AG08395 (cell line): Measurements from ENCODE around the gene ZSWIM6.
A peak's percentile ranks its signal among the peaks of the same experiment; 100 is the strongest.

ENCODE experiments used
- DNase-seq: peaks from one replicate; pipeline ENCODE4 v3.0.0; 2012; ENCODE audit warnings: mixed read lengths, low spot score

ZSWIM6 gene

DNA sequence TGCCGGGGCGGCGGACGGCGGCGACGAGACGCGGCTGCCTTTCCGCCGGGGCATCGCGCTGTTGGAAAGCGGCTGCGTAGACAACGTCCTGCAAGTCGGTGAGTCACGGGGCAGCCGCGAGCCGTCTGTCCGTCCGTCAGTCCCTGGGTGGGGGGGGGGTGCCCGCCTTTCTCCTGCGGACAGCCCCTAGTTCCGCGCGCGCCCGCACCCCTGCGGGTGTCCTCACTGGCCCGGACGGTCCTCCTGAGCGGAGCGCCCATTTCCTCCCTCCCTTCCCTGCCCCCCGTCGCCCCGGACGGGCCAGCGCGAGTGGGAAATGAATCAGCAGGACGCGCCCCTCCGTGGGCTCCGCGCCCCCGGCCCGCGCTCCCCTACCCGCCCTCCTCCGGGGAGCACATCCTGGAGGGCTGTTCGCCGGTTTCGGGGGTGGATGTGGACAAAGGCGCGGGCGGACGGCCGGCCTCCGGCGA is 828 bp downstream of the ZSWIM6 start:
- DNase-seq: peak; percentile 49

DNA sequence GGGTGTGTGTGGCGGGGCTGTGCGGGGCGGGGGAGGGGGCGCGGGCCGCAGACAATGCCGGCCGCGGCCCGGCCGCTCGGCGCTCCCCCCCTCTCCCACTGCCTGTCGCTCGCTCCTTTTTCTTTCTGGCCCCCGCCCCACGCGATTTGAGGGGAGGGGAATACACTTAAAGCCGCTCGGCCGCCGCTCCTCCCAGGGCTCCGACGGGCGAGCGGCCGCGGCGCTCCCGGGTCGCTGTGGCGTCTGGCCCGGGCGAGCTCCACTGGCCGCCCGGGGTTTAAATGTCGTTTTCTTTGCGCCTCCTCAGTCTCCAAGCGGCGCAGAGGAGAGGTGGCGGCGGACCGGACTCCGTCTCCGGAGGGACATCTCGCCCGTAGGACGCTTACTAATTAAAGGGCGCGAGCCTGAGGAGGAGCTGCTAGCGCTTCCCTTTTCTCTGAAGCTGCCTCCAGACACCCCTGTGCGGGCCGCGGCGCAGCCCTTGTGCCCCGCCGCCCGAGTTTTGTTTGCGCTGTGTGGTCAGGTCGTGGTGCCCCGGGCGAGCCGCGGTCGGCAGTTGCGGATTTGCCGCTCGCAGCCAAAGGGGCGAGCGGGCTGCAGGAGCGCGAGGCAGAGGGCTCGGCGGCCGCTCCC is 1.4 kb downstream of the ZSWIM6 start:
- DNase-seq: peak; percentile 18

DNA sequence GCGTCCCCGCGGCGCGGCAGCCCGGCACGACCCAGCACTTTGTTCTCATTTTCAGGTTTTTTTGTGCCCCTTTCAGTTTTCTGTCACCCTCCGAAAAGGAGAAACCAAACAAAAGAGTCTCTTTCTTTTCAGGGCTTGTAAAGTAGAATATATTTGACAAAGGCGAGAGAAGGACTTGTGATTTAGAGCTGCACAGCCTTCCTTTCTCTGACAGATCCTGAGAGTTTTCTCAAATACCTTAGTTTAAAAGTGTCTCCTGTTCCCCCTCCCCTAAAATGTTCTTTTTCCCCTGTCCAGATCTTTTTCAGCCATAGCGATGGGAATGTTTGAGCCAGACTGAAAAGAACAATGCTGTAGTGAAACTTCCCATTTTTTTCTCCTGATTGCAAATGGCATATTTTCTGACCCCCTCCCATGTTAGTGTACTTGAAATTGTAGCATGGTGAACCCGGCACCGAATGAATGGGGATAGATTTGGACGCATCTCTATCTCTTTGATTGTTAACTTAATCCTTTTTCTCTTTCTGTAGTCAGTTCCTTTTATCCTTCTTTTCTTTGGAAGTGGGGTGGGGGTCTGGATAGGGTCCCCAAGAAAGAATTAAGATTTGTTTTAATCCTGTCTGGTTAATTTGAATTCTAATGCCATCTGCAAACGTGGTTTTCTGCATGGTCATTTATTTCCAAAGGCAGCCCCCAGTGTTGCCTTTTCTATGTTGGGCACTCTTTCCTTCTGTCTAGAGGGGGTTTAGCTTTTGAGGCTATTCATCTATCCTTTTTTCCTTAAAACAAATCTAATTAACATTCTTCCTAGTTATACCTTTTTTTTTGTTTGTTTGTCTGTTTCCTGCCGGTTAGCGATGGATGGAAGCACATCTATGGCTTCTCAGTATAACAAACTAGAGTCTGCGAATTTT is 2.2 kb downstream of the ZSWIM6 start:
- DNase-seq: no peak

DNA sequence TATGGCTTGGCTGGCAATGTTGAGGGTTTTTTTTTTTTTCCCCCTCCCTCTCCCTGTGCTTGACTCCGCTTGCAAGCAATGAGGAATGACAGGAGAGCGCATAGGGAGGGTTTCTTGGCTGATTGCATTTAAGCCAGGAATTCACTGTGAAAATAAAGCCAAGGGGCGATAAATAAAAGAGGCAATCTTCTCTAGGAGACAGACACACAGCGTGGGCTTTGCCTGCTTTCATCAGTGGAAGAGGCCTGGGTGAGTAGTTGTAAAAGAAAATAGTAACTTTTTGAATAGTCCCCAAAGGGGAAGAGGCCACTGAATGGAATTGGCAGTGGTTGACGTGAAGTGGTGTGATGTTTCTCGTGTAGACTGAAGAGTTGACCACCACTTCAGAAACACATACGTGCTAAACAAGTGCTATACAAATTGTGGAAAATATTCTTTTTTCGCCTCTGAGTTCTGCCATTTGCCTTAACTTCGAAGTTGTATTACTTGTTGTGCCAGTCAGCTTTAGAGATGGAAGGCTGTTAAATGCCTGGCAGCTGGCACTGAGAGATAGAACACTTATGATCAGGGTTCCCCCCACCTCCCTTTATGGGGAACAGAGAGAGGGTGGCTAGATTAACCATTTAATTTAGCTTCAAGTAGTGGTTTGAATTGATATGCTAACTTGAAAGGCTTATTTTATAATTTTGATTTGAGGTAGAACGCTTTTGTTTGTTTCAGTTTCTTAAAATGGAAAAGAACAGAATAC is 3.0 kb downstream of the ZSWIM6 start:
- no peak for DNase-seq

DNA sequence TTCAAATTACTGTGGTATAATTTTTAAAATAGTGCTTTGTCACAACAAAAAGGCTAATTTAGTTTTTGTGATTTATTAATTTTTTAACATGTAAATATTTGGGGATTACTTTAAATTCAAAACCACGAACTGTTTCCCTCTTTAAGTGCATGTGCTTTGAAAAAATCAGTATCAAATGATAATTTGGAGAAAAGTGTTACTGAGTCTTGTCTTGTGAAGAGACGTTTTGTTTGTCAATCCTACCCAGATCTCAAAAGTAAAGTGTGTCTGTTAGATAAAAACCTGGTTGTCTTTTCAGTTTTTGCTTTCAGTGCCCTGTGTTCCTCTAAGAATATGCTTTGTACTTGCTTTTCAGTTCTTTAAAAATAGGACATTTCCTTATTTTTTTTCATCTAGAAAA is 7.7 kb downstream of the ZSWIM6 start:
- no peak for DNase-seq

DNA sequence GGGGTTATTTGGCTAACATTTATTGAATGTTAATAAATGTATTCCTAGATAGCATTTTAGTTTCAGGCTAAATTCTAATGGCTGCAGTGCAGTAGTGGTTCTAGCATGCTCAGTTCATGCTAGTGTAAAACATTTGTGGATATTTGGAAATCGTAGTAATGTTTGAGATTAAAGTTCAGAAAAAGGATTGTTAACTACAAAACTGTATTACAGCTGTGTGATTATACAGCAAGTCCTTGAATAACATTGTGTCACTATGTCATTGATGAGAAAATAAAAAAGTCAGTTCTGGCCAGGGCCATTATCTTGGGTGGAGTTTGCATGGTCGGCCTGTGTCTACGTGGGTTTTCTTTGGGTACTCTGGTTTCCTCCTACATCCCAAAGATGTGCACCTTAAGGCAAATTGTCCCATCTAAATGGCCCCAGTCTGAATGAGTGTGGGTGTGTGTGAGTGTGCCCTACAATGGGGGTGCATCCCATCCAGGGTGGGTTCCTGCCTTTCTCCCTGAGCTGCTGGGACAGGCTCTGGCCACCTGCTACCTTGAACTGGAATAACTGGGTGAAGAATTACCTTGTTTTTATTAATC is 8.8 kb downstream of the ZSWIM6 start:
- DNase-seq: no peak

DNA sequence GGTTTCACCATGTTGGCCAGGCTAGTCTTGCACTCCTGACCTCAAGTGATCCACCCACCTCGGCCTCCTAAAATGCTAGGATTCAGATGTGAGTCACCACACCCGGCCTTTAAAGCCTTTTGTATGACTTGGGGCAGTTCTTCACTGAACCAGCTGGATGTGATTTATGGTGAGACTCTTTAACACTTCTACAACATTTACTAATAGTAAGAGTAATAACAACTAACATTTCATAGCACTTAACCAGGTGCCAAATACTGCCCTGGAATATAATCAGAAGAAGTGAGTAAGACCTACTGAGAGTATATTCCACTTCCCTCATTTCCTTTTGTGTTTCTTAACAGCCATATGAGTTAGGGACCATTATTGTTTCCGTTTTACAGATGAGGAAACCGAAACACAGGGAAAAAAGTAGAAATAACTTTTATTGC is 10.0 kb downstream of the ZSWIM6 start:
- peak; percentile 14 for DNase-seq

DNA sequence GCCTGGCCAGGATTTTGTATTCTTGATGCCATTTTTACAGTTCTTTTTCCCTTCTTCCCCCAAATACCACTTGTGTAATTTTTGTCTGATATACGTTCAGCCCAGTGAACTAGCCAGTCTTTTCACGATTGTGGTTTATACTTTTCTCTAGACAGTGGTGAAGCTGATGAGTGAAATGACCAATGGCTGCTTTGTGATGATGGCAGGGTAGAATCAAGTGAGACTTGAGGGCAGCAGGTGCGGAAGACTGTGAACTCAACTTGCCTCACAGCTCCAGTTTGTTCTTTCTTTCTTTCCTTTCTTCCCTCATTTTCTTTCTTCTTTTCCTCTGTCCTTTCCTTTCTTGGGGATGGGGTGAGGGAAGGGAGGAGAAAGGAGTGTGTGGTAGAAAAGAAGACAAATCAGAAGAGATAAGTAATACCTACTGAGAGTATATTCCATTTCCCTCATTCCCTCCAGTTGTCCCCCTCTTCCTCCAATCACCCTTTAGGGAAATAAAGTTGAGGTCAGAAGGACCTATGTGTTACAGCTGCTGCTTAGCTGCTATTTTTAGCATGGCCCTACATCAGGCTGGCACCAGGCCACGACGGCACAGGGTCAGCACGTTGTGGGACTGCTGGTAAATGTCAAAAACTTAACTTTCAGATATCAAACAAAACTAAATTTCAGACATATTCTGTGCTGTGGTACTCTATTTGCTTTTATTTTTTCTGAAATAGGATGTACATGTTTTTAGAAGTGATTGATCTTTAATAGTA is 12.3 kb downstream of the ZSWIM6 start:
- no peak for DNase-seq

DNA sequence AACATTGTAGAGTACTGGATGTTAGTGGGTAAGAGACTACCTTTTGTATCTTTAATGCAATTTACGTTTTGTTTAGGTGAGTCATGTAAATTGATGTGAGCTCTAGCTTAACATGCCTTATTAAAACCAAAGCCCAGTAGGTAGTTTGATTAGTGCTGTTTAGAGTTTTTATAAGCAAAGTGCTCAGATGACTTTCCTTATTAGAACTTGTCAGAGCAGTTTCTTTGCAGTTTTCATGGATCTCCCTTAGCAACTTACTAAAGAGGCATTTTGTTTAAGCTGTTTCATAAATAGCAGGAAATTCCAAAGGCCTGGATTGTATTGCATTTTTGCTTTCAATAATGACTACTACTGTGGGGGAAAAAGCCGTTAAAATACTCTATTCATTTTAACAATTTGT is 14.5 kb downstream of the ZSWIM6 start:
- DNase-seq: no peak

DNA sequence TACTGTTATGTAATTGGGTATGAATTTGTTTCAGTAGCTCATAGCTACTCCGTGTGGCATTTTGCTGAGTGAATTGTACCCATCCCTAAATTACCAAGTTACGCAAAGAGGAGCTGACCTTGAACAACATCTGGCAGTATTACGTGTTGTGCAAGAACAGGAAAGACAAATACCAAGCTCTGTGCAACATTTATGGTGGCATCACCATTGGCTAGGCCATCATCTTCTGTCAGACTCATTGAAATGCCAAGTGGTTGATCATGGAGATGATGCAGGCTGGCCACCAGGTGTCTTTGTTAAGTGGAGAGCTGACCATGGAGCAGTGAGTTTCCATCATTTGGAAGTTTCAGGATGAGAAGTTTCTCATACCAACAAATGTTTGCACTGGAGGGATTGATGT is 15.0 kb downstream of the ZSWIM6 start:
- no peak for DNase-seq

DNA sequence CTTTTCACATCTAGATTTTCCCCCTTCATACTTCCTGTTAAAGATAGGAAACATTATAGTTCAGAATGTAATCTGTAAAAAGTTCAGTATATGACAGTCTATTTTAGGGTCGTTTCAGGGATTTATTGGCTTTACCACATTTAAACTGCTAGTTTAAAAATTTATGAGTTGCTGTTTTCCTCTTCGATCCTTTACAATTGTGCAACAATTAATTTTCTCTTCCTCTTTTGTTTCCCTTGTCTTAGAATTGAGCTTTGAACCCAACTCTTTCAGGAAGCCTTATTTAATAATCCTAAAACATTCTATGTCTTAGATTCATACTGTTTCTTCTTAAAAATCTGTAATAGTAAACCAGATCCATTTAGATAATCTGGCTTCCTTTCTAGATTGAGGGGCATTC is 16.4 kb downstream of the ZSWIM6 start:
- DNase-seq: no peak

DNA sequence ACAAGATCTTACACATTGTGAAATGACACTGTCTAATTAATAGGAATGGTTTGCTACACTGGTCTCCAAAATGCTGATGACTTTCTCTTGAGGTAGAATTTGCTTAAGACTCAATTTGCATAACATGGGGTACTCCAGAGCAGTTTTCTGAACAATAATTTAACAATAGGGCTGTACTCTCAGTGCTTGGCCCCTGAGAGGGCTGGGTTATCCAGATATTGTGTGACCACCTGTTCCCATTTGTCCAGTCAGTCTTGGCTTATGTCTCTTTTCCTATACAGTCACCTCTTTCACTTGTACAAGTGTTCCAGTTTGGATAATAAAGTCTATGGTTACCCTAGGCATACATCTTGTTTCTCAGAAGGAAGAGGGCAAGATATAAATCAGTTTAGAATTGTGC is 17.9 kb downstream of the ZSWIM6 start:
- no peak for DNase-seq

DNA sequence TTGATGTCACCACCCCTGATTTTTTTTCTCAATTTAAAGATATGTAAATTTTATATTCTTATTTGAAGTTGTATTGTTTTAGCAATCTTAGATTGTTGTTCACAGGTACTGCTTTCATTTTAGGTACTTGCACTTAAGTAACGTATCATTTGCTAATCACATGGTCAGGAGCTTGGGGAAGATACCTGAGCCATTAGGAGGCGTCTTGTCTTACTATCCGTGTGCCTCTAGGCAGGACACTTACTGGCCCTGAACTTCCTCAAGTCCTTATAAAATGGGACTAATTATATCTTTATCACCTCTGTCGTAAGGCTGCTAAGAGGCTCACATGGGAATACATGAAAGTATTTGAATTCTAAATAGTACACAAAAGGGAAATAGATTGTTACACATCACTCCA is 18.5 kb downstream of the ZSWIM6 start:
- DNase-seq: no peak

DNA sequence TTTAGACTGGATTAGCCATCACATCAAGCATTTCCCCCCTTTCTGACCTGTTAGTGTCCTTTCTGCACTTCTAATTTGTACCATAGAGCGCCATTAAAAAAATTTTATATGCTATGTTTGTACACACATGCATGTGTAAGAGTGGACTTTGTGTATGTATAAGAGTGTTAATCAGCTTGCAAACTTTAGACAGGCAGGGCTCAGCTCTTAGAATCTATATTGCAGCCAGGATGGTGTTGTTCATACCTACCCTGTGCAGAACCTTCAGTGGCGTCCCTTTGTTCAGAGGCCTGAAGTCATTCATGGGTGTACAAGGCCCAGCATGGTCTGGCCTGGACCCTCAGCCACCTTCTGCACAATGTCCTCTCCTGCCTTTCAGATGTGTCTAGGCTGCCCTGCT is 19.7 kb downstream of the ZSWIM6 start:
- no peak for DNase-seq

DNA sequence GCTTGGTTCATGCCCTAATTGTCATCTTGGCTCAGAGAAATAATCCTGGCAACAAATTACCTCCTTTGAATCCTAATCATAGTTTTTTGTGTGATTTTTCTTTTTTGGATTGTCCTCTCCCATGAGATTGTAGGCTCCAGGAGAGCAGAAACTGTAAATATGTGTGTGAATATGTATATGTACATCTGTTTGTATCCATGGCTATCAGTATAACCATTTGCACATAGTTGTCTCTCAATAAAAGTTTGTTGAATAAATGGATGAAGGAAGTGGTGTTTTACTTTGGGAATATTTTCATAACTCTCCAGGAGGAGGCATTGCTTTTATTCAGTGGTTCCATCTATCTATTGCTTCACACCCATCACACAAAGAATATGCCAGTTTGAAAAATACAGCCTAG is 20.1 kb downstream of the ZSWIM6 start:
- DNase-seq: no peak

DNA sequence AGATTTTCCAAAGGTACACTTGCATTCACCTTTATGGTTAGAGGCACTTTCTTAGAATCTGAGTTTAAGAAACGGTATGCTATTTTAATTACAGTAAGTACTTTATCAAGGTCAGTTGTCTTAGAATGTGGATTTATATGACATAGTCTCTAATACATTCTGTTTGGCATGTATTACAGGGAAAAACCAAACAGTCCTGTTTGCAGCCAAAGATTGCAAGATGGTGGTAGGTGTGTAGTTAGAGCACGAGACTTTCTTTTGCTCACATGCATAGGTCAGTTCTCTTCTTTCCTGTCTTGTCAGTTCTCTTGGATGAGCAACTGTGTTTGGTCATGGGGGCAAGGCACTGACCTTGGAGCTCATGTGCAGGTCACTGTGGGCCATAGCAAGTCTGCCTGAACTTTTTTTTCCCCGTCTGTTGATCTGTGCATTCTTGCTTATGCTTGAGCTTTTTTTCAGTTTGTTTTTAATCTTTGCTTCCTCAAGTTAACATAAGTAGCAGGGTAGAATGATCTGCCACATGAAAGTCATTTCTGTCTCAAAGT is 20.6 kb downstream of the ZSWIM6 start:
- DNase-seq: no peak

DNA sequence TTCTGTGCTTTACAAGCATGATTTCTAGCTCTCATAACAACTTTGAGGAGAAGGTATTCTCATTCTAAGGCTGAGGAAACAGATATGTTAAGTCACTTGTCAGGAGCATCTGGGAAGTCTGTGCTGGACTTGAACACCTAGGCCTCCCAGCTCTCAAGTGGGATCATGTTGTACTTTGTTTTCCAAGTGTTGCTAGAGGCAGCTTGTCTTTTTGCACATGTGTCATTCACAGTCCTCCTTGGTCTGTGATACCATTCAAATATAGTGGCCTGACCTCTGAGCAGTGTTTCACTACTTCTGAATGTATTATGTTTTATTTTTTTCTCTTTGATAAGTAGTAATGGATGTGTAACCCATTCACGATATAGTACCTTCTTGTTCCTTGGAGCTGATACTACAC is 21.2 kb downstream of the ZSWIM6 start:
- DNase-seq: no peak

DNA sequence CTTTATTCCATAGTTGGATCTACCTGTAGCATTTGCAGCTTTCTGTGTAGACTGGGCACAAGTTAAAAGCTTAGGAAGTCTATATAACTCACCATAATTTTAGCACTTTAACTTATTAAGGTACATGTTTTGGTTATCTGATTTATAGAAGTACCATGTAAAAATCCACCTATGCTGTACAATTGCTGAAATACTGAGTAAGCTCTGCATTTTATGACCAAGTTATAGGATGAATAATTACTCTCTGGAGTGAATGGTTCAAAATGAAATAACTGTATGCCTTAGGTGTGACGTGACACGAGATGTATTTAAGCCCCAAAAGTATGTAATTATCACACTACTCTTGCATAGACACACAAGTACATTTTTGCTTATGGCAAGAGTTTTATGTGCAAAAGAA is 22.1 kb downstream of the ZSWIM6 start:
- no peak for DNase-seq

DNA sequence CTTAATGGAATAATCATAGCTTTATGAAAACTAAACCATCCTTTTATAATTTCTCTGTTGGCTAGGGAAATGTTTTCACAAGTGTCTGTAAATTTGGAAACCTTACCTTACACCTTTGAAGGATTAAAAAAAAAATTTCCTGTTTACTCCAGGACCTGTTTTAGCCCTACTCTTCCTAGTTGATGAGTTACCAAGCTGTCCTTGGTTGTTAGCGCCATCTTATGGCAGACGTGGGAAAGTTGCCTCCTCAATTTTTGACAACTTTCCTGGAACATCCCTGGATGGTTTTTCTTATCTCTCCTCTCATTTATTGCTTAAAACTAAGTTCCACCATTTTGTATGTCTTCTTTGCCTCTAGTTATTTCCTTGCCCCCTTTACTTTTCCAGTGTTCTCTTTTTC is 25.7 kb downstream of the ZSWIM6 start:
- no peak for DNase-seq

DNA sequence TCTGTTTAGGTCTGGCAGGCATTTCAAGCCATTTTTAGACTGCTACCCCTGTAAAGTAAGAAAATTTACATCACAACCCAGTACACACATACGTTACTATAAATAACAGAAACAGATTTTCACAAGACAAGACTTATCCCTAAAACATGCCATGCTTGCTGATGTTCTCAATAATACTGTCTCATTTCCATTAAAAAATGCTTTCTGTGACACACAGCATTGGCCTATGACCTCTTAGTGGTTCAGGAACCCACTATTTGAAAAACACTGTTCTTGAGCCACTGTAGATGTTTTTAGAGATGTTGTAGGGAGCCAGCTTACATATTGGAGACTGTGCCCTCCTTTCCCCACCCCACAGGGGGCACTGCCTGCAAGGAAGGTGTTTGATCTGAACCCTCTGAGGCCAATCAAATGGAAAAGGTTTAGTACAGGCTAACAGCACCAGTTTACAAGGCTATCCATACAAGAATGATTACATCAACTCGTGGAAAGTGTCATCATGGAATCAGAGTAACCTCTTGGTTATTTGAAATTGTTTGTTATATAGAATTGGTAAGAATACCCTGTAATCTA is 30.8 kb downstream of the ZSWIM6 start:
- DNase-seq: no peak
